Right lobe of liver (tissue), 6 donors: ENCODE data around the gene SLMAP. TPM values are rescaled to one million over a fixed set of nuclear protein-coding genes. Genes with fewer than 3 reads are reported as not detected.

Experiments used
- ATAC-seq, 4 donors: fragments of 200-7000 bp; cut with Tn5 transposase; one replicate each; pipeline ENCODE4 v1.9.1; 2020; ENCODE audit warnings: mild to moderate bottlenecking in 4 of 4, moderate library complexity in 4 of 4
- DNase-seq, 3 donors: peaks; one replicate each; pipeline ENCODE4 v3.0.0-alpha.2; 2020
- H3K27ac ChIP-seq, 3 donors: fragments of 200-600 bp; one replicate each; pipeline ENCODE4 v1.8.0; 2022
- H3K27me3 ChIP-seq, 2 donors: fragments of 200-600 bp; one replicate each; pipeline ENCODE4 v1.8.0; 2022
- H3K36me3 ChIP-seq, 4 donors: fragments of 200-600 bp; sonication (generic) in 1 of 4; one replicate each; pipeline versions ENCODE4 v1.5.1 to v1.8.0; 2017 to 2022; ENCODE audit warnings: control low read depth in 1 of 4
- H3K4me1 ChIP-seq, 4 donors: fragments of 200-600 bp; sonication (generic) in 1 of 4; one replicate each; pipeline versions ENCODE4 v1.5.1 to v1.8.0; 2017 to 2022; ENCODE audit warnings: control low read depth in 1 of 4
- H3K4me3 ChIP-seq, 3 donors: fragments of 200-600 bp; one replicate each; pipeline ENCODE4 v1.8.0; 2022
- H3K9me3 ChIP-seq, 4 donors: fragments of 200-600 bp; sonication (generic) in 1 of 4; one replicate each; pipeline versions ENCODE4 v1.5.1 to v1.8.0; 2017 to 2022; ENCODE audit warnings: control low read depth in 1 of 4
- CTCF ChIP-seq, 4 donors: fragments of 200-600 bp in 3 of 4; fragments of 450-650 bp in 1 of 4; IDR thresholded peaks; one replicate each; pipeline versions ENCODE4 v1.5.1 to v1.8.0; 2016 to 2022; ENCODE audit warnings: antibody characterized with exemption in 4 of 4, mild to moderate bottlenecking in 2 of 4
- POLR2A ChIP-seq: fragments of 450-650 bp; IDR thresholded peaks from one replicate; pipeline ENCODE4 v1.6.1; 2017; ENCODE audit warnings: antibody characterized with exemption, mild to moderate bottlenecking
- WGBS: methylation state at CpG from one replicate; pipeline ENCODE4 v1.1.6; 2018; ENCODE audit warnings: low coverage, low lambda C conversion rate; ENCODE audit not compliant: insufficient coverage; ENCODE audit errors: missing lambda C conversion rate; 5-methylcytosine and 5-hydroxymethylcytosine counted together
- intact Hi-C, 2 donors: fragments of 100-400 bp; cut with DNase I; formaldehyde crosslinking; loops; one replicate each; pipeline versions ENCODE4 v1.11.2 to v1.14.1; 2022
- total RNA-seq, 6 experiments: library from RNA; depleted of rRNA in 2 of 6; stranded (reverse); fragments of >200 nt in 2 of 6; fragmentation: NEBNext Ultra II Directional in 3 of 6; extraction: Animal tissue kit (Norgen Biotek cat#: 25700) in 3 of 6; gene quantifications; one replicate each; pipeline versions ENCODE4 v1.1.0 to v1.2.4, GENCODE V29; 2016 to 2023
- donor health status: DM: no; HTN: yes; CAD: no.
- donor health status: DM: no; HTN: no; CAD: no.
- donor health status: DM: no; HTN: no; CAD: no.
- donor health status: DM: no; HTN: yes; CAD: no.
- donor health status: DM: no; HTN: yes; CAD: no.

The SLMAP gene
- total RNA-seq, 6 experiments from 2014 or later: 21.1 to 34.9 (median 25.1) TPM

GRCh38 chr3:57942388-57942787 is 186.3 kb downstream of the SLMAP start:
- ATAC-seq (no peak), DNase-seq (no peak)
- TF ChIP-seq CTCF (IDR thresholded peaks at IDR 0.05) (no peak), POLR2A (no peak)
- Histone ChIP-seq H3K36me3 (no peaks in the 10 kb centered on the region), H3K4me3 (no peak overlapping the region), H3K27me3 (no peaks in the 10 kb centered on the region), H3K27ac (no peak overlapping the region), H3K4me1 (no peaks in the 10 kb centered on the region), H3K9me3 (no peaks in the 10 kb centered on the region)
- intact Hi-C loops: no loop called here

GRCh38 chr3:57942872-57943283 is 186.8 kb downstream of the SLMAP start:
- TF ChIP-seq CTCF (IDR thresholded peaks at IDR 0.05) (no peak), POLR2A (no peak)
- 46% methylated on average over 3 of the region's 4 CpGs for WGBS
- Histone ChIP-seq H3K36me3 (no peaks in the 10 kb centered on the region), H3K4me1 (no peaks in the 10 kb centered on the region), H3K27me3 (no peaks in the 10 kb centered on the region), H3K27ac (no peak overlapping the region), H3K4me3 (no peak overlapping the region), H3K9me3 (no peaks in the 10 kb centered on the region)
- DNase-seq (no peak), ATAC-seq (peak; percentile 19 to 60 (median 38))
- intact Hi-C loops: no loop called here

- no peaks in the 10 kb centered on the region for H3K36me3 ChIP-seq
- H3K9me3 ChIP-seq: no peaks in the 10 kb centered on the region
- no peaks in the 10 kb centered on the region for H3K4me1 ChIP-seq
- H3K4me3 ChIP-seq: no peak overlapping the region
- 80% methylated on average over 8 of the region's 8 CpGs for WGBS
- TF ChIP-seq POLR2A: no peak
- no peak for TF ChIP-seq CTCF (IDR thresholded peaks at IDR 0.05)
- no peaks in the 10 kb centered on the region for H3K27me3 ChIP-seq
- no peak overlapping the region for H3K27ac ChIP-seq
- intact Hi-C loops: no loop called here
- DNase-seq (no peak), ATAC-seq (peak in 1 of 4 donors; percentile 22)
These were observed 187.7 kb downstream of the SLMAP start for GRCh38 chr3:57943525-57944495.

GRCh38 chr3:57946970-57947381 is 190.9 kb downstream of the SLMAP start:
- WGBS: 51% methylated on average over 5 of the region's 5 CpGs
- no peak for DNase-seq

More at GRCh38 chr3:57946970-57947381, 190.9 kb downstream of the SLMAP start:
- intact Hi-C loops: no loop called here
- H3K9me3 ChIP-seq: no peaks in the 10 kb centered on the region
- ATAC-seq: no peak
- no peaks in the 10 kb centered on the region for H3K36me3 ChIP-seq
- no peak for TF ChIP-seq POLR2A
- no peak for TF ChIP-seq CTCF (IDR thresholded peaks at IDR 0.05)
- H3K27ac ChIP-seq: no peak overlapping the region
- peaks cover 0 to 4% (median 0%) of the 10 kb centered on the region in 4 donors for H3K4me1 ChIP-seq
- H3K27me3 ChIP-seq: no peaks in the 10 kb centered on the region
- H3K4me3 ChIP-seq: no peak overlapping the region
